Tibial artery (tissue), 4 donors: ENCODE results near the gene COL4A2.

Experiments
- DNase-seq, 2 donors: peaks; one replicate each; pipeline ENCODE4 v3.0.0-alpha.2; 2019
- H3K27ac ChIP-seq, 2 donors: fragments of 200-600 bp; sonication (generic) in 1 of 2; 1 replicate in 1 of 2; 2 replicates in 1 of 2; pipeline ENCODE4 v1.5.1; 2018 to 2019; ENCODE audit warnings: mild to moderate bottlenecking in 1 of 2
- H3K27me3 ChIP-seq, 2 donors: fragments of 200-600 bp; sonication (generic) in 1 of 2; one replicate each; pipeline versions ENCODE4 v1.5.1 to v1.6.0; 2016 to 2019
- H3K36me3 ChIP-seq, 3 donors: fragments of 200-600 bp; sonication (generic) in 2 of 3; one replicate each; pipeline ENCODE4 v1.5.1; 2016 to 2019; ENCODE audit warnings: mild to moderate bottlenecking in 2 of 3
- H3K4me1 ChIP-seq, 4 donors: fragments of 200-600 bp; sonication (generic) in 2 of 4; 1 replicate in 3 of 4; 2 replicates in 1 of 4; pipeline ENCODE4 v1.5.1; 2016 to 2019
- H3K4me3 ChIP-seq, 2 donors: fragments of 200-600 bp; sonication (generic) in 1 of 2; 1 replicate in 1 of 2; 2 replicates in 1 of 2; pipeline ENCODE4 v1.5.1; 2018 to 2019; ENCODE audit warnings: mild to moderate bottlenecking in 2 of 2
- H3K9me3 ChIP-seq, 3 donors: fragments of 200-600 bp; sonication (generic) in 1 of 3; one replicate each; pipeline ENCODE4 v1.5.1; 2016 to 2019
- intact Hi-C: fragments of 100-400 bp; cut with DNase I; formaldehyde crosslinking; loops from one replicate; pipeline ENCODE4 v1.15.0; 2023; ENCODE audit warnings: low total_unique reads
- TF ChIP-seq, protein P1 (sequence below), 2 experiments: fragments of 200-600 bp in 1 of 2; fragments of 450-650 bp in 1 of 2; IDR thresholded peaks; one replicate each; pipeline ENCODE4 v1.5.1; 2017 to 2019; ENCODE audit warnings: antibody characterized with exemption in 2 of 2, mild to moderate bottlenecking in 1 of 2, moderate library complexity in 1 of 2

The COL4A2 gene

DNA sequence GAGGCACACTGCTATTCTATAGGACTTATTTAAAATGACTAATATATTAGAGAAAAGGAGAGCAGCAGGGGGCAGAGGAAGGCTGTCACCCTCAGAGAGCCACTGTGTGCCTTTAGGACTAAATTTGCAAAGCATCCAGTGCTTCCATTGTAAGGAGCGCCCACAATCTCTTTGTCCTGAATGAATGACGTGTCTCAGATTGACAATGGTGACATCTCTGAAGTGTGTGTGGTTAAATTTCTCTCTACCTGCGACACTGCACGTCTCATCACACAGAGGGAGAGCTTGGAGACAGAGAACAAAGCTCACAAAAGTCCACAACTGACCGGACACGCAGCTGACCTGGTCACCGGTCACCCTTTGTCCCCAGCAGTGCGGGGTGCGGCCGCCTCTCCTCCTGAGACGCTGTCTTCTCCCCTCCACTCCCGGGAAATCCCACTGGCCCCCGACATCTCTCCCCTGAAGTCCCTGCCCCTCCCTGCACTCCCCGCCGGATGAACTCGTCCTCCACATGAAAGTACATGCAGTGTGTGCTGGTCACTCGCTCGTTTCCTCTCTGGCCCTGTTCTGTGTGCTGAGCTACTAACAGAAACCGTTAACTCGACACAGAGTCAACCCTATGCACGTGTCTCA, 147.3 kb downstream of the COL4A2 start:
- intact Hi-C loops, result loop anchor here (10.0 kb wide), 2 partner anchors 190 to 360 kb away; no protein-coding TSS in a partner anchor
- Histone ChIP-seq H3K27ac (peak overlapping the region in 1 of 2 donors; percentile 28), H3K4me3 (no peak overlapping the region), H3K9me3 (no peaks in the 10 kb centered on the region), H3K36me3 (peaks cover 45 to 82% (median 74%) of the 10 kb centered on the region in 3 donors), H3K27me3 (no peaks in the 10 kb centered on the region), H3K4me1 (peaks cover 0 to 4% (median 0%) of the 10 kb centered on the region in 4 donors)
- TF ChIP-seq, protein P1, sequence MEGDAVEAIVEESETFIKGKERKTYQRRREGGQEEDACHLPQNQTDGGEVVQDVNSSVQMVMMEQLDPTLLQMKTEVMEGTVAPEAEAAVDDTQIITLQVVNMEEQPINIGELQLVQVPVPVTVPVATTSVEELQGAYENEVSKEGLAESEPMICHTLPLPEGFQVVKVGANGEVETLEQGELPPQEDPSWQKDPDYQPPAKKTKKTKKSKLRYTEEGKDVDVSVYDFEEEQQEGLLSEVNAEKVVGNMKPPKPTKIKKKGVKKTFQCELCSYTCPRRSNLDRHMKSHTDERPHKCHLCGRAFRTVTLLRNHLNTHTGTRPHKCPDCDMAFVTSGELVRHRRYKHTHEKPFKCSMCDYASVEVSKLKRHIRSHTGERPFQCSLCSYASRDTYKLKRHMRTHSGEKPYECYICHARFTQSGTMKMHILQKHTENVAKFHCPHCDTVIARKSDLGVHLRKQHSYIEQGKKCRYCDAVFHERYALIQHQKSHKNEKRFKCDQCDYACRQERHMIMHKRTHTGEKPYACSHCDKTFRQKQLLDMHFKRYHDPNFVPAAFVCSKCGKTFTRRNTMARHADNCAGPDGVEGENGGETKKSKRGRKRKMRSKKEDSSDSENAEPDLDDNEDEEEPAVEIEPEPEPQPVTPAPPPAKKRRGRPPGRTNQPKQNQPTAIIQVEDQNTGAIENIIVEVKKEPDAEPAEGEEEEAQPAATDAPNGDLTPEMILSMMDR (IDR thresholded peaks at IDR 0.05), result no peak
- peak in 1 of 2 donors; percentile 68 for DNase-seq

GRCh38 chr13:110454956-110455355, 147.9 kb downstream of the COL4A2 start:
- H3K27me3 ChIP-seq, result no peaks in the 10 kb centered on the region
- TF ChIP-seq, protein P1 (IDR thresholded peaks at IDR 0.05), result no peak
- intact Hi-C loops, result loop anchor here (10.0 kb wide), 2 partner anchors 190 to 360 kb away; no protein-coding TSS in a partner anchor
- H3K4me1 ChIP-seq, result peaks cover 0 to 4% (median 0%) of the 10 kb centered on the region in 4 donors
- H3K9me3 ChIP-seq, result no peaks in the 10 kb centered on the region
- peak overlapping the region; percentile 28 to 34 for H3K27ac ChIP-seq
- no peak overlapping the region for H3K4me3 ChIP-seq
- DNase-seq, result peak in 1 of 2 donors; percentile 73
- peaks cover 46 to 79% (median 74%) of the 10 kb centered on the region in 3 donors for H3K36me3 ChIP-seq

- Histone ChIP-seq H3K9me3 (no peaks in the 10 kb centered on the region), H3K27me3 (no peaks in the 10 kb centered on the region), H3K36me3 (peaks cover 45 to 79% (median 74%) of the 10 kb centered on the region in 3 donors), H3K4me3 (no peak overlapping the region), H3K4me1 (peaks cover 0 to 4% (median 0%) of the 10 kb centered on the region in 4 donors), H3K27ac (peak overlapping the region; percentile 28 to 34)
- intact Hi-C loops, result loop anchor here (10.0 kb wide), 2 partner anchors 189 to 359 kb away; no protein-coding TSS in a partner anchor
- DNase-seq, result no peak
- TF ChIP-seq, protein P1 (IDR thresholded peaks at IDR 0.05), result no peak
These were observed 148.4 kb downstream of the COL4A2 start for GRCh38 chr13:110455444-110455843.

DNA sequence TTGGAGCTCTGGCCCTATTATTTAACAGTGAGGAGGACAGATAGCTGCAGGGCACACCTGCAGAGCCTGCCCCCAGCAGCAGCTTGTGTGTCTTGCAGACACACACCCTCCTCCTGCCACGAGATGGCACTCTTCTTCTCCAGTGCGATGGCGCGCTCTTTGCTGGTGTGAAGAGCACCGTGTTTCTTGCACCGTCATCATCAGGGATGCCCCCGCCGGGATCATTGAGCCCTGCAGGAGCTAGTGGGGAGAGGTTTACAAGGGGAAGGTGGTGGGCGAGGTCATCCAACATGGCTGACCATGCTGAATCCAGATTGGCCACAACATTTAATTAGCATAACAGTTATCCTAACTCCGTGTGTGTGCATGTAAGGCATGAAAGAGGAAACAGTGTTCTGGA, 148.9 kb downstream of the COL4A2 start:
- H3K4me1 ChIP-seq, result peaks cover 0 to 4% (median 0%) of the 10 kb centered on the region in 4 donors
- H3K36me3 ChIP-seq, result peaks cover 42 to 76% (median 74%) of the 10 kb centered on the region in 3 donors
- H3K27ac ChIP-seq, result peak overlapping the region; percentile 11 to 47
- DNase-seq, result peak; percentile 81 to 90
- no peaks in the 10 kb centered on the region for H3K27me3 ChIP-seq
- intact Hi-C loops, result loop anchor here (2.0 to 10.0 kb wide), 3 partner anchors 73 to 359 kb away; no protein-coding TSS in a partner anchor
- TF ChIP-seq, protein P1 (IDR thresholded peaks at IDR 0.05), result peak; percentile 73 to 84
- no peaks in the 10 kb centered on the region for H3K9me3 ChIP-seq
- H3K4me3 ChIP-seq, result no peak overlapping the region

DNA sequence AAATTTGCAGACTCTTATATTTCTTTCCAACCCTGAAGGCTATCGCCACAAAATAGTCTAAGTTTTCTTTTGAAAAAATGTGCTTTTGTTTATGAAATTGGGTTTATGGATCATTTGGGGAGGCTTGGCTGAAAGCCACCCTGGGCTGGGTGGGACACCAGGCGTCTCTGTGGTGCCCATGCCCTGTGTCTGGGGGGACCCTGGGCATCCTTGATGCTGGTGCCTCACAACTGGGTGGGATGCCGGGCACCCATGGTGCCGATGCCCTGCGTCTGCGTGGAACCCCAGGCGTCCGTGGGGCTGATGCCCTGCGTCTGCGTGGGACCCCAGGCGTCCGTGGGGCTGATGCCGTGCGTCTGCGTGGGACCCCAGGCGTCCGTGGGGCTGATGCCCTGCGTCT, 149.5 kb downstream of the COL4A2 start:
- Histone ChIP-seq H3K36me3 (peaks cover 42 to 76% (median 75%) of the 10 kb centered on the region in 3 donors), H3K4me1 (peaks cover 0 to 4% (median 0%) of the 10 kb centered on the region in 4 donors), H3K27me3 (no peaks in the 10 kb centered on the region), H3K4me3 (no peak overlapping the region), H3K27ac (peak overlapping the region; percentile 11 to 47), H3K9me3 (no peaks in the 10 kb centered on the region)
- TF ChIP-seq, protein P1 (IDR thresholded peaks at IDR 0.05), result no peak
- intact Hi-C loops, result loop anchor here (2.0 to 10.0 kb wide), 3 partner anchors 72 to 358 kb away; no protein-coding TSS in a partner anchor
- DNase-seq, result no peak
